Measurements from ENCODE around the gene MBP.
"Not testable (repeated sequence)": the region's sequence is repeated elsewhere in the genome, so short reads cannot be mapped to it uniquely, and the experiment has no call there.

MBP gene

GRCh38 chr18:76962851-76963250 is 169.7 kb downstream of the MBP start:
- no peak for DNase-seq

GRCh38 chr18:76960528-76961035 is 172.0 kb downstream of the MBP start:
- no peak for DNase-seq

- DNase-seq, result no peak
These were observed 173.0 kb downstream of the MBP start for GRCh38 chr18:76959605-76960004.

GRCh38 chr18:76958692-76959341 is 173.8 kb downstream of the MBP start:
- no peak for DNase-seq

- DNase-seq, result no peak
These were observed 174.9 kb downstream of the MBP start for GRCh38 chr18:76957384-76958355.

- DNase-seq, result no peak
These were observed 175.9 kb downstream of the MBP start for GRCh38 chr18:76956648-76957047.

GRCh38 chr18:76955524-76956170 is 176.9 kb downstream of the MBP start:
- DNase-seq, result no peak

- no peak for DNase-seq
These were observed 178.9 kb downstream of the MBP start for GRCh38 chr18:76953583-76954233.

- no peak for DNase-seq
These were observed 179.4 kb downstream of the MBP start for GRCh38 chr18:76953156-76953555.

- no peak for DNase-seq
These were observed 179.8 kb downstream of the MBP start for GRCh38 chr18:76952747-76953146.

- DNase-seq, result peak; percentile 67
These were observed 180.9 kb downstream of the MBP start for GRCh38 chr18:76951456-76952247.

- no peak for DNase-seq
These were observed 184.2 kb downstream of the MBP start for GRCh38 chr18:76948345-76948744.

GRCh38 chr18:76944346-76944745 is 188.2 kb downstream of the MBP start:
- DNase-seq, result not testable (repeated sequence)

- DNase-seq, result no peak
These were observed 188.8 kb downstream of the MBP start for GRCh38 chr18:76943542-76944339.

GRCh38 chr18:76941284-76941683 is 191.3 kb downstream of the MBP start:
- no peak for DNase-seq

GRCh38 chr18:76938619-76939018 is 194.0 kb downstream of the MBP start:
- DNase-seq, result no peak

GRCh38 chr18:76937597-76937996 is 195.0 kb downstream of the MBP start:
- no peak for DNase-seq

GRCh38 chr18:76936877-76937276 is 195.7 kb downstream of the MBP start:
- DNase-seq, result no peak

- DNase-seq, result no peak
These were observed 196.8 kb downstream of the MBP start for GRCh38 chr18:76935722-76936337.

GRCh38 chr18:76932026-76932819 is 200.4 kb downstream of the MBP start:
- no peak for DNase-seq

Data from hematopoietic multipotent progenitor cell treated with erythropoietin and hydrocortisone succinate and interleukin-3 and kit ligand, for 4 days (in vitro differentiated cells).